Iris pigment epithelial cell (primary cell): ENCODE measurements around the gene STARD7.
A peak's percentile ranks its signal among the peaks of the same experiment; 100 is the strongest.
"Not testable (repeated sequence)": the region's sequence is repeated elsewhere in the genome, so short reads cannot be mapped to it uniquely, and the experiment has no call there.

Source experiments
- DNase-seq: peaks from one replicate; pipeline ENCODE4 v3.0.0-alpha.2; 2011; ENCODE audit warnings: low read depth

The STARD7 gene

GRCh38 chr2:96208143-96209010 lies at the start of gene STARD7:
Gene STARD7, minus strand, starts transcription at chr2:96208827. Its CDS starts 393 bp downstream, at chr2:96208434.
- DNase-seq, result peak; percentile 98

GRCh38 chr2:96257744-96258143 lies 49.1 kb upstream of the STARD7 start:
- not testable (repeated sequence) for DNase-seq

- DNase-seq, result no peak
Measured at GRCh38 chr2:96256611-96257113, 48.0 kb upstream of the STARD7 start.

- no peak for DNase-seq
Measured at GRCh38 chr2:96254571-96254970, 45.9 kb upstream of the STARD7 start.

- no peak for DNase-seq
Measured at GRCh38 chr2:96253006-96253405, 44.4 kb upstream of the STARD7 start.

GRCh38 chr2:96252526-96252925 lies 43.9 kb upstream of the STARD7 start:
- DNase-seq, result no peak

- peak; percentile 97 for DNase-seq
Measured at GRCh38 chr2:96251721-96252292, 43.2 kb upstream of the STARD7 start.

- DNase-seq, result no peak
Measured at GRCh38 chr2:96250188-96250587, 41.6 kb upstream of the STARD7 start.

GRCh38 chr2:96249654-96250053 lies 41.0 kb upstream of the STARD7 start:
- peak; percentile 68 for DNase-seq

GRCh38 chr2:96248624-96249023 lies 40.0 kb upstream of the STARD7 start:
- no peak for DNase-seq

- no peak for DNase-seq
Measured at GRCh38 chr2:96247896-96248295, 39.3 kb upstream of the STARD7 start.

- DNase-seq, result no peak
Measured at GRCh38 chr2:96247009-96247408, 38.4 kb upstream of the STARD7 start.

GRCh38 chr2:96245609-96246390 lies 37.2 kb upstream of the STARD7 start:
- peak; percentile 85 for DNase-seq

GRCh38 chr2:96243843-96244242 lies 35.2 kb upstream of the STARD7 start:
- no peak for DNase-seq

- peak; percentile 93 for DNase-seq
Measured at GRCh38 chr2:96241900-96242611, 33.4 kb upstream of the STARD7 start.

- DNase-seq, result no peak
Measured at GRCh38 chr2:96241227-96241626, 32.6 kb upstream of the STARD7 start.

GRCh38 chr2:96240341-96241038 lies 31.9 kb upstream of the STARD7 start:
- DNase-seq, result no peak

- no peak for DNase-seq
Measured at GRCh38 chr2:96239745-96240264, 31.2 kb upstream of the STARD7 start.

- no peak for DNase-seq
Measured at GRCh38 chr2:96239091-96239490, 30.5 kb upstream of the STARD7 start.

GRCh38 chr2:96238266-96238665 lies 29.6 kb upstream of the STARD7 start:
- no peak for DNase-seq

GRCh38 chr2:96236882-96237281 lies 28.3 kb upstream of the STARD7 start:
- DNase-seq, result no peak
